MCF 10A (cell line): Measurements from ENCODE around the gene PPCDC. TPM values are rescaled to one million over a fixed set of nuclear protein-coding genes. Genes with fewer than 3 reads are reported as not detected.

ENCODE experiments used
- BruUV-seq: library from RNA; stranded (reverse); fragments of 400-500 nt; replicated peaks from 2 replicates; lab custom pipeline; 2021; lab: Mats Ljungman, UMichigan
- CTCF ChIA-PET: fragments of 300-600 bp; sonication (Branson Sonifier 250); formaldehyde crosslinking; extraction: SDS; loops from one replicate; lab custom pipeline; 2021; ENCODE audit warnings: antibody characterized with exemption, inconsistent platforms; lab: Yijun Ruan, JAX
- POLR2A ChIA-PET: fragments of 300-600, 350-650 bp; sonication (Branson Sonifier 250); formaldehyde crosslinking; extraction: SDS; loops from one replicate; lab custom pipeline; 2020; ENCODE audit warnings: antibody characterized with exemption, inconsistent platforms; lab: Yijun Ruan, JAX
- DNase-seq: peaks from one replicate; pipeline ENCODE4 v3.0.0-alpha.2; 2018; ENCODE audit not compliant: unreplicated experiment
- H3K27ac Mint-ChIP-seq: one replicate; pipeline ENCODE4 v1.8.0; 2022; ENCODE audit warnings: mild to moderate bottlenecking, low read depth, mixed read lengths; ENCODE audit not compliant: unreplicated experiment
- H3K27me3 Mint-ChIP-seq: one replicate; pipeline ENCODE4 v1.8.0; 2022; ENCODE audit warnings: mixed read lengths; ENCODE audit not compliant: insufficient read depth, unreplicated experiment
- H3K36me3 Mint-ChIP-seq: one replicate; pipeline ENCODE4 v1.8.0; 2022; ENCODE audit warnings: mild to moderate bottlenecking, moderate library complexity, mixed read lengths; ENCODE audit not compliant: insufficient read depth, unreplicated experiment
- H3K4me1 Mint-ChIP-seq: one replicate; pipeline ENCODE4 v1.8.0; 2022; ENCODE audit warnings: mixed read lengths; ENCODE audit not compliant: insufficient read depth, unreplicated experiment
- H3K4me3 Mint-ChIP-seq: one replicate; pipeline ENCODE4 v1.8.0; 2022; ENCODE audit warnings: mild to moderate bottlenecking, moderate library complexity, mixed read lengths; ENCODE audit not compliant: unreplicated experiment
- H3K9me3 Mint-ChIP-seq: one replicate; pipeline ENCODE4 v1.8.0; 2022; ENCODE audit warnings: mixed read lengths; ENCODE audit not compliant: unreplicated experiment
- CTCF ChIP-seq: fragments of 200-600 bp; IDR thresholded peaks from one replicate; pipeline ENCODE4 v1.8.0; 2022; ENCODE audit warnings: antibody characterized with exemption, mild to moderate bottlenecking; ENCODE audit not compliant: unreplicated experiment
- intact Hi-C: fragments of 100-400 bp; cut with micrococcal nuclease; formaldehyde crosslinking; loops from 2 replicates; pipeline ENCODE4 v1.14.1; 2022
- total RNA-seq: library from RNA; stranded (reverse); gene quantifications from 2 replicates; pipeline ENCODE4 v1.2.3, GENCODE V29; 2022

PPCDC gene
- total RNA-seq, 1 experiment from 2014 or later, result 25.1 TPM

GRCh38 chr15:75051711-75052110, 28.3 kb downstream of the PPCDC start:
- CTCF ChIA-PET, result interaction anchor here (0.7 to 0.8 kb wide), 2 partner anchors 9 to 23 kb away, joined by 3 to 4 read pairs; no protein-coding TSS in a partner anchor
- Mint-ChIP-seq H3K4me1 (no peaks in the 10 kb centered on the region), H3K27me3 (no peaks in the 10 kb centered on the region), H3K4me3 (no peak overlapping the region), H3K27ac (no peak overlapping the region), H3K36me3 (no peaks in the 10 kb centered on the region), H3K9me3 (no peaks in the 10 kb centered on the region)
- no peak for TF ChIP-seq CTCF
- POLR2A ChIA-PET, result interaction anchor here (1.3 kb wide), 1 partner anchor 14 kb away, joined by 3 read pairs; no protein-coding TSS in a partner anchor
- DNase-seq, result no peak
- BruUV-seq, result no TSS peak
- intact Hi-C loops, result no loop called here

GRCh38 chr15:75052972-75053747, 29.8 kb downstream of the PPCDC start:
- H3K27ac Mint-ChIP-seq, result no peak overlapping the region
- H3K9me3 Mint-ChIP-seq, result no peaks in the 10 kb centered on the region
- intact Hi-C loops, result no loop called here
- no peak for TF ChIP-seq CTCF
- H3K4me3 Mint-ChIP-seq, result no peak overlapping the region
- no peaks in the 10 kb centered on the region for H3K27me3 Mint-ChIP-seq
- no TSS peak for BruUV-seq
- DNase-seq, result no peak
- H3K4me1 Mint-ChIP-seq, result peaks cover 9% of the 10 kb centered on the region
- ChIA-PET CTCF (interaction anchor here (1.4 kb wide), 1 partner anchor 9 kb away, joined by 4 read pairs; no protein-coding TSS in a partner anchor), POLR2A (no interaction called here)
- no peaks in the 10 kb centered on the region for H3K36me3 Mint-ChIP-seq

GRCh38 chr15:75053748-75054125, 30.3 kb downstream of the PPCDC start:
- TF ChIP-seq CTCF, result no peak
- no peaks in the 10 kb centered on the region for H3K36me3 Mint-ChIP-seq
- no peaks in the 10 kb centered on the region for H3K9me3 Mint-ChIP-seq
- intact Hi-C loops, result no loop called here
- H3K27ac Mint-ChIP-seq, result no peak overlapping the region
- peaks cover 14% of the 10 kb centered on the region for H3K4me1 Mint-ChIP-seq
- DNase-seq, result no peak
- POLR2A ChIA-PET, result no interaction called here
- CTCF ChIA-PET, result interaction anchor here (1.4 kb wide), 1 partner anchor 9 kb away, joined by 4 read pairs; no protein-coding TSS in a partner anchor
- no peak overlapping the region for H3K4me3 Mint-ChIP-seq
- no TSS peak for BruUV-seq
- no peaks in the 10 kb centered on the region for H3K27me3 Mint-ChIP-seq

GRCh38 chr15:75054172-75054897, 30.9 kb downstream of the PPCDC start:
- H3K36me3 Mint-ChIP-seq, result no peaks in the 10 kb centered on the region
- H3K4me1 Mint-ChIP-seq, result peaks cover 14% of the 10 kb centered on the region
- TF ChIP-seq CTCF, result no peak
- DNase-seq, result no peak
- H3K4me3 Mint-ChIP-seq, result no peak overlapping the region
- BruUV-seq, result no TSS peak
- H3K27me3 Mint-ChIP-seq, result no peaks in the 10 kb centered on the region
- no peaks in the 10 kb centered on the region for H3K9me3 Mint-ChIP-seq
- intact Hi-C loops, result no loop called here
- CTCF ChIA-PET, result interaction anchor here (1.4 kb wide), 1 partner anchor 10 kb away, joined by 4 read pairs; no protein-coding TSS in a partner anchor
- no peak overlapping the region for H3K27ac Mint-ChIP-seq
- POLR2A ChIA-PET, result no interaction called here
